ENCODE data around the gene TFEB.

Gene TFEB

GRCh38 chr6:41704656-41705310 is 30.6 kb downstream of the TFEB start:
- DNase-seq: no peak

- no peak for DNase-seq
Observed at GRCh38 chr6:41704028-41704427, 31.4 kb downstream of the TFEB start.

- DNase-seq: no peak
Observed at GRCh38 chr6:41702771-41703494, 32.5 kb downstream of the TFEB start.

DNA sequence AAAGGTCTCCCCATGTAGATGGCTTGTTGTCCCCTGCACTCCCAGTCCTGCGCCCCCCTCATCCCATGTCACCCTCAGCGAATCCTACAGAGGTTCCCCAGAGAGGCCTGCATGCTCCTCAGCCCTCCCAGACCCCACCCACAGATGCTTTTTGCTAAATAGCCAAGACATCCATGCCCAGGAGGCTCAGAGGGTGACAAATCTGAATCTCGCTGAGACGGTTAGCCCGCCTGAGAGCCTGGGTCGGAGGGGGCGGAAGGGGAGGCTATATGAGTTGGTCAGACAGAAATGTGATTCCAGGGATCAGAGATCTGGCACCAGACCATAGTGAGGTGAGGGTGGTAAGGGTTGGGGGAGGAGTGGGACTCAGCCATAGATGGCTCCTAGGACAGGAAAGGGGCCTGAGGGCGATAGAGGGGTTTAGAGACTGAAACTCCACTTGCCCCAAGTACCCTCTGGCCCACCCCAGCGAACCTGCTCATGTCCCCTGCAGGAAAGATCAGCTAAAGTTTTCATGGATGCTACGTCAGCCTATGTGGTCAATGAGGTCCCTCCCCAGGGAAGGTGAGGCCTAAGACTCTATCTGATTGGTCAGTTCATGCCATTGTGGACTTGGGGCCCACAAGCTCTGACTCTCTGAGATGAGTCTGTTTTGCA is 33.2 kb downstream of the TFEB start:
- DNase-seq: no peak

GRCh38 chr6:41700463-41701347 is 34.7 kb downstream of the TFEB start:
- DNase-seq: no peak

GRCh38 chr6:41699063-41699462 is 36.3 kb downstream of the TFEB start:
- no peak for DNase-seq

DNA sequence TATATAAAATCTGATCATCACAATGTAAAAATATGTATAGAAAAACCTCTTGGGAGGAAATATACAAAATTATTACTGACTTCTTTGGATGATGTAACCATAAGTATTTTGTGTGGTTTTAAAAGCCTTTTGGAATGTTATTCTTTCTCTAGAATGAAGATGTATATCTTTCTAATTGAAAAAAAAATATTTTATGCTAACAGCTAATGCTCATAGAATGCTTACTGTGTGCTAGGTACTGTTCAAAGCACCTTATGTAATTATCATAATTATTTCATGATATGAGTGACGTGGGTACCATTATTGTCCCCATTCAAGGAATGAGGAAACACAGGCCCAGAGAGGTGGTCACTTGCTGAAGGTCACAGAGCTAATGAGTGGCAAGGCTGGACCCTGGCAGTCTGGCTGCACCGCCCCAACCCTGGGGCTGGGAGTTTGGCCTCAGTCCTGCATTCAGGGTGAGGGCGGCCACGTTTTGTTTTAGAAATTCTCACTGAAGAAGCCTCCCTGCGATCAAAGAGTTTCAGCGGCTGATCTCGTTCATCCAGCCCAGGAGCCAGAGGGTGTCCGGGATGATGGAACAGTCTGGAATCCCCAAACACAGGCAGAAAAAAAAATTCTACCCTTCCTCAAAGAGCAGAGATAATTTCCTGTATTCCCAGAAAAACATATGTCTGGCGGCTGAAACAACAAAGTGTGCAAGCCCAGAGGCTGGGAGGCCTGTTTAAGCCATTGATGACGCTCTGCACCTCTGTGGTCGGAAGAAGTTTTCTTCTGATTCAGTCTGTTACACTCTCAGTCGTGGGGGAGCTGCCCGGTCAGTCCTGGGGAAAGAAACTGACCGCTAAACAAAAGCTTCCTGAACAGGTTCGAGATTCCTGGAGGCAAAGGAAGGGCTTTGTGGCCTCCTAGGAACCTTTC is 37.3 kb downstream of the TFEB start:
- DNase-seq: no peak

DNA sequence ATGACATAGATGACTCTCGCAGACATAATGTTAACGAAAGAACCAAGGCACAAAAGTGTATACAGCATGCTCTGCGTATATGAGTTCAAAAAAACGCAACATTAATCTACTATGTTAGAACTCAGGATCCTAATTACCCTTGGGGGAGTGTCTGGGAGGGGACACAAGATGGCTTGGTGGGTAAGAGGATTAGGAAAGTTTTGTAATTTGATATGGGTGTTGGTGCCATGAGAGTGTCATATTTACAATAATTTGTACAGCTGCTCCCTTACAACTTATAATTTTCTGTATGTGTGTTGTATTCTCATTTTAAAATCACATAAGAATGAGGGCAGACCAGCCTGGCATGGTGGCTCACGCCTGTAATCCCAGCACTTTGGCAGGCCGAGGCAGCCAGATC is 38.6 kb downstream of the TFEB start:
- no peak for DNase-seq

DNA sequence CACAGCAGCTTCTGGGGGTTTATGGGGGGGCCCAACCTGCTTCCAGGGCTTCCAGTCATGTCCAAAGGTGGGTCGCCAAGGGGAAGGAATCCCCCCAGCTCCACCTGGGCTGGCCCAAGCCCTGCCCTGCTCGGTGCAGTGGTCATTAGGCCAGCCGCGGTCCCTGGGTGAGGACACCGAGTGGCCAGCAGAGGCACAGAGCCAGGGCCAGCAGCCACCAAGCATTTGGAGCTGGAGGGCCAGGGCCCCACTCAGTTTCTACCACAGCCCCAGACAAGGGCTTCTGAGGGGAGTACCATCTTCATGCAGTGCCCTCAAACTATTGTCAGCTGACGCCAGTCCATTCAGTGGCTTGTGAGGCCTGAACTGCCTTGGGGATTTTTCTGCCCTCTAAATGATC is 39.6 kb downstream of the TFEB start:
- DNase-seq: no peak

DNA sequence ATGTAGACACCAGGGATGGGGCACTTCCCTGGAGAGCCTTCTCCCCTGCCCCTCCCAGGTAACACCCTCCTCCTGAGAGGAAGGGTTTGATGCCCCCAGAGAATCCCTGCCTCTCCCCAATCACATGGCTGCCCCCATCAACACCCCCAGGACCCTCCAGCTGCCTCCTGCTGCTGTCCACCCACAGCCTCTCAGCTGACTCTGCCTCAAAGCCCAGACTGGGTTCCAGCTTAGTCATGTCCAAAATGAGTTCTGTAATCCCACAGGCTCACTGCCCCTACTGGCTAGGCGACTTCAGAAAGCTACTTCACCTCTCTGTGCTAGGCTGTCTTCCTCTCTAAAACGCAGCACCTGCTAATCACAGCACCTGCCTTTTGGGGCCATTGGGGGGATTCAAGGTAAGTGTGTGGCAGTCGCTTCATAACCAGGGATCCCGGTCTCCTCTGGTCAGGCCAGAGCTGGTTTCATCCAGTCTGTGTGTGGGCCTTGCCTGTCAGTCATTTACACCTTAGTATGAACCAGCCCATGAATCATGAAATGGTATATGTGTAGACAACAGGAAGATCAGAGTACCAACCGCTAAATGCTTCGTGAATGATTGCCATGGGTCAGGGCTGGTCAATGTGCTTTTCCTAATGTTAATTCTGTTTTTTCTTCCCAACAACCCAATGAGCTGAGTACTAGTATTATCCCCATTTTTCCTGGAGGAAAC is 40.4 kb downstream of the TFEB start:
- DNase-seq: no peak

- no peak for DNase-seq
Observed at GRCh38 chr6:41693281-41694240, 41.8 kb downstream of the TFEB start.

- DNase-seq: no peak
Observed at GRCh38 chr6:41692730-41693129, 42.7 kb downstream of the TFEB start.

DNA sequence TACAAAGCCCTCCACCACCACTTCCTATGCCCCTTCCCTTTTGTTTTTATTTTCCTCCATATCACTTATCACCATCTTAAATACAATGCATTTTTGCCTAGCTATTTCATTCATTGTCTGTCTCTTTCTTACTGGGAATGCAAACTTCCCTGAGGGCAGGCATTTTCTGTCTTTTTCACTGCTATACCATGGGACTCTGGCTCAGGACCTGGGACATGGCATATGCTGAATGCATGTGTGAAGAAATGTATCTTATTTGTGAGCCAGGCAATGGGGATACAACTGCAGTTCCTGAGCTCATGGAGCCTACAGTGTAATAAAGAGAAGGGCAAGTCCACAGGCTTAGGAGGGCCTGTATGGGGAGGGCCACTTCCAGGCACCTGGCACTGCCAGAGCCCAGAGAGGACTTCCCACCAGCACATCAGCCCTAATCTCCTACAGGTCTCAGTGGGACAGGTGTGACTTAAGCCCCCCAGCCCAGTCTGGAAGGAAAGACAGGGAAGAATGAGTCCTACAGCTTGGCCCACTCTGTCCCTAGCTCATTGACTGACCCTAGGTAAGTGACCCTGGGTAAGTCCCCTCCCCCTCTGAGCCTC is 43.2 kb downstream of the TFEB start:
- no peak for DNase-seq

DNA sequence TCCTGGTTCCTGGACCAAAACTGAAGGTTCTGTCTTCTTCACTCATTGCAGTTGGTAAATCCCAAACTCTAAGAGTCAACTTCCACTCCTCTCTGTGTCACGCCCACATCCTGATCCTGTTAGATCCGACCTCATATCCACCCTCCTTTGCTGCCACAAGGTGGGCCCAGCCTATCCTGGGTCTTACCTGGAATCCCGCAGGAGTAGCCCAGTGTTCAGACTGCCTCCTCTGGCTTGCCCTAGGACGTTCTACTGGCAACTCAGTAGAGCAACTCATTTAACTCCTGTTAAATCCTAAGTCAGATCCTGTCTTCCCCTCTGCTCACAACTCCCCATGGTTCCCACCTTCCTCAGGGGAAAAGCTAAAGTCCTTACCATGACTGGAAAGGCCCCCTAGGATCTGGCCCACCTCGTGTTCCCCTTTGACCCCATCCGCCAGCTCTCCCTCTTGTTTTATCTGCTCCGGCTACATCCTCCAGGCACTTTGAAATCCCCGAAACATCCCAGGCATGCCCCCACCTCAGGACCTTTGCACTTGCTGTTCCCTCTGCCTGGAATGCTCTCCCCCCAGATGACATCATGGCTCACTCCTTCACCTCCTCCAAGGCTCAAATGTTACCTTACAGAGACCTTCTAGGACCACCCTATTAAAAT is 43.9 kb downstream of the TFEB start:
- no peak for DNase-seq

- no peak for DNase-seq
Observed at GRCh38 chr6:41690541-41691330, 44.7 kb downstream of the TFEB start.

GRCh38 chr6:41689171-41690008 is 46.0 kb downstream of the TFEB start:
- DNase-seq: no peak

DNA sequence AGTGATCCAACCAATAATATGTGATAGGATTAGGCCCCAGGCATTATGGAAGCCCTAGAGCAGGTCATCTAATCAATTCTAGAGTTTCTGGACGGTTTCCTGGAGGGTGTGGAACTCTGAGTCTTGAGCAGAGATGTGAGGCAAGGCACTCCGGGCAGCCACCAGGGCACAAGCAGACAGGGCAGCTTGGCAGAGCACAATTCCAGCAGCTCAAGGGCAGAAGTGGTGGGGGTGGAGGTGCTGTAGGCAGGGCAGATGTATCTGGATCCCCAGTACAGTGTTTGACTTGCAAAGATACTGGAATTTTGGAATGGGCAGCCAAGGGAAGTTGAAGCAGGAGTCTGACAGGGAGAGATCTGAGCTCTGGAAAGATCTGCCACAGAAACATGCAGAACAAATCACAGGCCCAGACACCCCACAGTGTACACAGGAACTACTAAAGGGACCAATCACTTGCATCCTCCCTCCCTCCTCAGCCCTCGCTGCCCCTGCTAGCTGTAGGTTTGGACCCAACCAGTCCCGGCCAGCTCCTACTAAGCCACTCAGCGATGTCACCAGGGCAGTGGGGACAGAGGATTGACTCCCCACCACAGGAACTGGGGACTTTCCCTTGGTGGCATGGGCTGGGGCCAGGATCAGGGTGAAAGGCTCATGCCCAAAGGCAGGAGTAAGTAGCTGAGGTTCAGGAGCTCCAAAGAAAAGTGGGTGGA is 47.0 kb downstream of the TFEB start:
- DNase-seq: no peak

All from NCI-H2081 treated with DMSO at 0.1 percent for 48 hours (cell line).